HG03354 (cell line): ENCODE data around the gene WNT9B.

ENCODE experiments used
- ATAC-seq: cut with Tn5 transposase; IDR thresholded peaks from one replicate; pipeline ENCODE4 v1.9.1; 2021; ENCODE audit warnings: mild to moderate bottlenecking; ENCODE audit not compliant: unreplicated experiment, poor library complexity, severe bottlenecking

WNT9B gene

GRCh38 chr17:46875849-46876352 is 24.5 kb downstream of the WNT9B start:
- ATAC-seq: no peak

DNA sequence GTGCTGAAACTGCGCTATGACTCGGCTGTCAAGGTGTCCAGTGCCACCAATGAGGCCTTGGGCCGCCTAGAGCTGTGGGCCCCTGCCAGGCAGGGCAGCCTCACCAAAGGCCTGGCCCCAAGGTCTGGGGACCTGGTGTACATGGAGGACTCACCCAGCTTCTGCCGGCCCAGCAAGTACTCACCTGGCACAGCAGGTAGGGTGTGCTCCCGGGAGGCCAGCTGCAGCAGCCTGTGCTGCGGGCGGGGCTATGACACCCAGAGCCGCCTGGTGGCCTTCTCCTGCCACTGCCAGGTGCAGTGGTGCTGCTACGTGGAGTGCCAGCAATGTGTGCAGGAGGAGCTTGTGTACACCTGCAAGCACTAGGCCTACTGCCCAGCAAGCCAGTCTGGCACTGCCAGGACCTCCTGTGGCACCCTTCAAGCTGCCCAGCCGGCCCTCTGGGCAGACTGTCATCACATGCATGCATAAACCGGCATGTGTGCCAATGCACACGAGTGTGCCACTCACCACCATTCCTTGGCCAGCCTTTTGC is 25.0 kb downstream of the WNT9B start:
- no peak for ATAC-seq

GRCh38 chr17:46876926-46877325 is 25.5 kb downstream of the WNT9B start:
- no peak for ATAC-seq

- ATAC-seq: no peak
Measured at GRCh38 chr17:46877466-46877865, 26.1 kb downstream of the WNT9B start.

DNA sequence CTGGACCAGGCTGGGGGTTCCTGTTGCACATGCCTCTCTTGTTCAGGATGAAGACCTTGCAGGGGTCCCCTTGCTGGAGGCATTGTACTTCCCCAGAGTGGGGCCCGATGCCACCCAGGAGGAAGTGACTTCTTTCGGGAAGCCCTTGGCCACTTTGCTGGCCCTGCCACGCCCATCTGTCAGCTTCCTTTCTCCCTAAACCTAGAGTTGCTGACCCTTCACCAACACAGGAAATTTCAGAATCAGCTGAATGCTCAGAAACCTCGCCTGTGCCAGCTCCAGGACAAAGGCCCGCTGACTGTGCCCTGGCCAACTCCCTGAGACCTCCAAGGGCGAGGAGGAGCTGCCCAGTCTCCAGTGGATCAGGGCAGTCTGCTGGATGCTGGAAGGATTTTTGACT is 26.7 kb downstream of the WNT9B start:
- no peak for ATAC-seq

GRCh38 chr17:46879101-46879500 is 27.7 kb downstream of the WNT9B start:
- no peak for ATAC-seq

DNA sequence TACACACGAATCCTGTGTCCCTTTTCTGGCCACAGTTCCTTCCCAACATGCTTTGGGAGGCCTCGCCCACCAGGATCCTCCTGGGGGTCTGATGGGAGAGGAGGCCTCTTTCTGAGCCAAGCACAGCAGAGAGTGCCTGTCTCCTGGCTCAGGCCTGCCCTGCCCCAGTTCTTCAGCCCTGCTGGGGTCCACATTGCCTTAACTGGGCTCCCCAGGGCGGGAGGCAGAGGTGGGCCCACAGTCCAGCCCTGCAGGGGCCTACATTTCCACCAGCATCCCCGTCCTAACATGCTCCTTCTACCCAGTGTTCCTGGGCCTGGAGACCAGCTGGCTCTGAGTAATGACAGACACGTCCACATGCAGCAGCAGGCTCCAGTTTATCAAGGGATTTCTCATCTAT is 29.6 kb downstream of the WNT9B start:
- no peak for ATAC-seq

- ATAC-seq: no peak
Measured at GRCh38 chr17:46882666-46883065, 31.3 kb downstream of the WNT9B start.

- ATAC-seq: no peak
Measured at GRCh38 chr17:46883871-46884520, 32.6 kb downstream of the WNT9B start.

DNA sequence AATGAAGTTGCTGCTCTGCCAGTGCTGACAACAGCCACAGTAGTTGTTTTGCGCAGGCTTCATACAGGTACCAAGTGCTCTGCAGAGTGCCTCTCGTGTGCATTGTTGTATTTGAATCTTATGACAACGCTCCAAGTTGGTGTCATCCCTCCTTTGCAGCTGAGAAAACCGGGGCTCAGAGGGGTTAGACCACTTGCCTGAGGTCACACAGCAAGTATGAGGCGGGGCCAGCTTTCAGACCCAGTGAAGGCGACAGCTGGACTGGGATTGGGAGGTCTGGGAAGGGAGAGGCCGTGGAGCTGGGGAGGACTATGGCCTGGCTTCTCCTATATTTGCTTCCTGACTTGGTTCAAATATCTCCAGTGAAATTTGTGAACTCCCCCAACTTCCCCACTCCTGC is 33.2 kb downstream of the WNT9B start:
- no peak for ATAC-seq

- ATAC-seq: no peak
Measured at GRCh38 chr17:46885415-46886309, 34.3 kb downstream of the WNT9B start.

GRCh38 chr17:46886310-46886663 is 34.9 kb downstream of the WNT9B start:
- ATAC-seq: no peak

GRCh38 chr17:46887717-46888116 is 36.3 kb downstream of the WNT9B start:
- no peak for ATAC-seq

DNA sequence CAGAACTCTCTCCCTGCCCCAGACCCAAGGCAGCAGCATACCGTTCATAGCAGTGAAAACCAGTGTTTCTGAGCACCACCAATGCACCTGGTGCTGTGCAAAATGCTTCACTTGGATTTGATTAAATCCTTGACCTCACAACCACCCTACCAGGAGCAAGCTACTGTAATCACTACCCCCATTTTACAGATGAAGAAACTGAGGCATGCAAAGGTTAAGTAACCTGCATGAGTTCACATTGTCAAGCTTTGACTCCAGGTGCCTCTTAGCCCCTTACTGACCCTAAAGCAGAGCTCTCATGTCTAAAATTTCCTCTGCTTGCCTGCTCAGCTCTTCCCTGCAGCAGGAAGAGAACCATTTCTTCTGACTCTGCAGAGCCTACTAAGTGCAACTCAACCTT is 37.3 kb downstream of the WNT9B start:
- ATAC-seq: no peak

GRCh38 chr17:46889519-46889918 is 38.1 kb downstream of the WNT9B start:
- ATAC-seq: no peak

DNA sequence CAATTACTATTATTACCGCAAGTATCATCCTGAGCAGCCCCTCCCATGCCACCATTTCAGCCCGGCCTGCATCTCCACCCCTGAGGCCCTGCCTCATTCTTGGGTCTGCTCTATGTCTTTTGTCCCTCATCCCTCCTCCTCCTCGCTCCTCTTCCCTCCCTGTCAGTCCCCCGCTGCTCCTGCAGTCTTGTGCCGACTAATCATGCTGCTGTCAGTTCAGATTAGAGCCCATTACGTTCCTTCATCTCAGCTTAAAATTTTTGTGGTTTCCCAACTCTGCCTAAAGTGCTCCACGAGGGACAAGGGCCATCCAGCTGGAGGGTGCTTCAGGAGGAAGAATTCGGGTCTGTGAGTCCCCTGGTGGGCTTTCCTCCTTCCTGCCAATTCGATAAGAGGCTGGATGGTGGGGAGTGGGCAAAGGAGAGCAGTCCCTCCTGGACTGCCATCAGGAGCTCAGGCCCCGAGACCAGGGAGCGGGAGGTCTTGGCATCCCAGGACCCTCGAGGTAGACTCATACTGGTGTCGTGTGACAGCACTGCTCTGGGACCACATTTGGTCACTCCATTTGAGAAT is 38.7 kb downstream of the WNT9B start:
- no peak for ATAC-seq

- ATAC-seq: no peak
Measured at GRCh38 chr17:46890638-46891037, 39.3 kb downstream of the WNT9B start.

DNA sequence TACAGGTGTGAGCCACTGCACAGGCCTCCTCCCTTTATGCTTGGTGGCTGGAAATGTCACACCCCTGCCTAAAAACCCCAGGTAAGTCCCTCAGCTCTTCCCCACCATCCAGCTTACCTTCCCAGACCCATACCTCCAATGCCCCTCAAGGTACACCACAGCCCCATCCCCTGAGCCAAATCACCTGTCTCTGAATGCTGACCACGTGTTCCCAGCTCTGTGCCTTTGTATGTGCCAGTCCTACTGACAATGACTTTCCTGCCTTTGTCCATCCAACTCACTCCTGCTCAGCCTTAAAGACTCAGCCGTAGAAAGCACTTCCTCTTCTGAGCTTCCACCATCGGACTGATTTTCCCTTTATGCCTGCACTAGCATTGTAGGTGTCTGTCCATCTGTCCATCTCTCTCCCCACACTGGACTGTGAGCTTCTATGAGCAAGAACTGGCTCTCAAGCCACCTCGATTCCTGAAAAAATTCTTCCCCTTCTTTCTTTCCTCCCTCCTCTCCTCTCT is 40.9 kb downstream of the WNT9B start:
- no peak for ATAC-seq

DNA sequence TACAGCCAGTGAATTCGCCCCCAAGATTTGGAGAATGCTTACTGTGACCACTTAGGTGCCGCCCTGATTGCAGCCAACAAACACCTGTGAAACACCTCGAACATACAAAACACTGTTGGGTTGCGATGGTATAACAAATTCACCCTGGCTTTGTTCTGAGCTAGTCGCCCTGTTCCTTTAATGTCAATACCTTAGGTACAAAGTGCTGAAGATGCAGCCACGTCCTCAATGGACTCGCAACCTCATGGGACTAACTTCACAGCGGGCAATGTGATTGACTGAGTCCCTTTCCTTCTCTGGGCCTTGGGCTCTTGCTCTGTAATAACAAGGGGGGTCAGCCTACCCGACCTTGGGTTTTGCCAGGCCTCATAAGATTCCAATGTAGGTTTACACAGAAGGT is 42.6 kb downstream of the WNT9B start:
- ATAC-seq: no peak

DNA sequence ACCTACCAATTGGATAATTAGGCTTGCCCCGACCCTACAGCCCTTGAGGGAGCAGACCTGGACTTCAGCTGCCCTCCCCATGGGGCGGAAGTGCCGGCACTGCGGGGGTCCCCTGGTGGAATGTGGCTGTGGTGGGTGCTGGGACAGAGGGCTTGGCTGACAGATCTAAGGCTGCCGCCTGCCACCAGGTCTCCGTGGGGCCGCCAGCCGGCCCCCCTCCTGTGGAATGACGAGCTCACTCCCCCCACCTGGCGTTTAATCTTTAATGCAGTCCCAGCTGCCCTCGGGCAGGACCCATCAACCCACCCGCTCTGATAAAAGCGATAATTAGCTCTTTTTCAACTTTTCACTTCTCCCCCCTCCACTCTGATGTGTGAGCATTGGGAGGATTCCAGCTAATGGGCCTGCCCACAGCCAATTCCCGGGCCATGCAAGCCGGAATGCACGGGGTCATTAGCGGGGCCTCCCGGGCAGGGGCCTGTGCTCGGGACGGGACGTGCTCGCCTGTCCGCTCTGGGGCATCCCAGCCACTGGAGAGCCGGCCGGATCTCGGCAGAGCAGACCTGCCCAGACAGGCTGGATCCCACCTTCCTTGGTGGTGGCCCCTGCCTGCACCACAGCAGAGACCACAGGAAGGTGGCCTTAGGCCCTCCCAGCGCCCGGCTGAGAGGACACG is 43.2 kb downstream of the WNT9B start:
- ATAC-seq: no peak
